ENCODE data around the gene TMEM214. TPM values are rescaled to one million over a fixed set of nuclear protein-coding genes. Genes with fewer than 3 reads are reported as not detected.

Gene TMEM214
- total RNA-seq, 1 experiment from 2014 or later, result 55.3 TPM

- no peak overlapping the region for H2BK20ac ChIP-seq (ENCODE audit: low read depth, low read length, poor library complexity, severe bottlenecking)
- H3K9ac ChIP-seq (ENCODE audit: extremely low read depth, insufficient read length, low read length), result no peak overlapping the region
- peaks cover 2% of the 10 kb centered on the region for H3K79me1 ChIP-seq (ENCODE audit: insufficient read depth, low read depth, low read length, poor library complexity, severe bottlenecking)
- H3K18ac ChIP-seq (ENCODE audit: insufficient read length, low read depth, low read length), result no peak overlapping the region
- no peak overlapping the region for H4K8ac ChIP-seq (replicated peaks; ENCODE audit: insufficient read length, low read depth, low read length)
- H3K4me2 ChIP-seq (ENCODE audit: insufficient read depth, insufficient read length, low read length), result no peak overlapping the region
- no peak overlapping the region for H2BK5ac ChIP-seq (ENCODE audit: insufficient read length, low read length)
- no peak overlapping the region for H2BK15ac ChIP-seq (ENCODE audit: low read depth, low read length)
- H2AK5ac ChIP-seq (ENCODE audit: insufficient read length, low read length), result no peak overlapping the region
- H3K9me3 Mint-ChIP-seq, result no peaks in the 10 kb centered on the region; a peak in 1 of 5 replicates
- TF ChIP-seq, protein P1, sequence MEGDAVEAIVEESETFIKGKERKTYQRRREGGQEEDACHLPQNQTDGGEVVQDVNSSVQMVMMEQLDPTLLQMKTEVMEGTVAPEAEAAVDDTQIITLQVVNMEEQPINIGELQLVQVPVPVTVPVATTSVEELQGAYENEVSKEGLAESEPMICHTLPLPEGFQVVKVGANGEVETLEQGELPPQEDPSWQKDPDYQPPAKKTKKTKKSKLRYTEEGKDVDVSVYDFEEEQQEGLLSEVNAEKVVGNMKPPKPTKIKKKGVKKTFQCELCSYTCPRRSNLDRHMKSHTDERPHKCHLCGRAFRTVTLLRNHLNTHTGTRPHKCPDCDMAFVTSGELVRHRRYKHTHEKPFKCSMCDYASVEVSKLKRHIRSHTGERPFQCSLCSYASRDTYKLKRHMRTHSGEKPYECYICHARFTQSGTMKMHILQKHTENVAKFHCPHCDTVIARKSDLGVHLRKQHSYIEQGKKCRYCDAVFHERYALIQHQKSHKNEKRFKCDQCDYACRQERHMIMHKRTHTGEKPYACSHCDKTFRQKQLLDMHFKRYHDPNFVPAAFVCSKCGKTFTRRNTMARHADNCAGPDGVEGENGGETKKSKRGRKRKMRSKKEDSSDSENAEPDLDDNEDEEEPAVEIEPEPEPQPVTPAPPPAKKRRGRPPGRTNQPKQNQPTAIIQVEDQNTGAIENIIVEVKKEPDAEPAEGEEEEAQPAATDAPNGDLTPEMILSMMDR (conservative IDR thresholded peaks at IDR 0.05), result no peak
- H3K9me3 ChIP-seq (ENCODE audit: control insufficient read depth, low read depth, low read length), result no peaks in the 10 kb centered on the region
- H2BK120ac ChIP-seq (ENCODE audit: low read depth, low read length, poor library complexity, severe bottlenecking), result no peak overlapping the region
- no peak overlapping the region for H4K5ac ChIP-seq (ENCODE audit: insufficient read length, low read depth, low read length)
- peaks cover 14 to 17% of the 10 kb centered on the region in 2 experiments for H3K4me1 Mint-ChIP-seq
- H3K27ac ChIP-seq (ENCODE audit: insufficient read length, low read depth, low read length), result no peak overlapping the region
- H3K23me2 ChIP-seq (ENCODE audit: insufficient read length, low read depth, low read length, poor library complexity, severe bottlenecking), result peaks cover 12% of the 10 kb centered on the region
- H3K56ac ChIP-seq (ENCODE audit: insufficient read length, low read depth, low read length), result no peak overlapping the region
- no peak overlapping the region for H2AFZ ChIP-seq (ENCODE audit: low read length)
- H3K4me3 Mint-ChIP-seq, result peak overlapping the region; percentile 94 to 97; a peak in 4 of 5 replicates
- peaks cover 5% of the 10 kb centered on the region; the same call in 1 of the 2 replicates for H3K79me2 ChIP-seq (ENCODE audit: insufficient read depth, low read length)
- H3K27me3 Mint-ChIP-seq (ENCODE audit: low read depth), result peaks cover 4% of the 10 kb centered on the region; the same call in 1 of the 2 replicates
- WGBS (ENCODE audit: extremely low coverage, insufficient read length, low lambda C conversion rate), result no CpG with 5 or more reads among the region's 6 CpGs
- H2BK12ac ChIP-seq (ENCODE audit: insufficient read length, low read depth, low read length), result no peak overlapping the region
- H3K23ac ChIP-seq (ENCODE audit: insufficient read length, low read depth, low read length), result no peak overlapping the region
- H3K27ac Mint-ChIP-seq, result no peak overlapping the region; a peak in 1 of 7 replicates
- no peak overlapping the region for H3T11ph ChIP-seq (ENCODE audit: low read length)
- no peaks in the 10 kb centered on the region for H3K27me3 ChIP-seq (ENCODE audit: insufficient read depth, low read length)
- H4K91ac ChIP-seq (ENCODE audit: insufficient read length, low read depth, low read length), result no peak overlapping the region
- no peaks in the 10 kb centered on the region for H3K4me1 ChIP-seq (ENCODE audit: insufficient read depth, low read length)
- no peak overlapping the region for H3K4ac ChIP-seq (ENCODE audit: low read depth, low read length)
- H4K20me1 ChIP-seq (ENCODE audit: control insufficient read depth, insufficient read depth, insufficient read length), result no peaks in the 10 kb centered on the region
- peaks cover 19 to 55% (median 54%) of the 10 kb centered on the region in 3 experiments; a peak in 6 of 7 replicates for H3K36me3 Mint-ChIP-seq (ENCODE audit: insufficient read depth in 1 of 3, low read depth in 3 of 3)
- DNase-seq, result no peak
- H3K14ac ChIP-seq (ENCODE audit: insufficient read depth, low read length), result no peak overlapping the region
Observed at GRCh38 chr2:27069436-27069835, 36.7 kb downstream of the TMEM214 start.
